GM21367 (cell line): ENCODE results near the gene PLPP4.

Experiments
- ATAC-seq: cut with Tn5 transposase; IDR thresholded peaks from one replicate; pipeline ENCODE4 v1.9.1; 2021; ENCODE audit not compliant: unreplicated experiment

The PLPP4 gene

GRCh38 chr10:120572307-120572706 is 115.3 kb downstream of the PLPP4 start:
- no peak for ATAC-seq

GRCh38 chr10:120573355-120573754 is 116.3 kb downstream of the PLPP4 start:
- no peak for ATAC-seq

GRCh38 chr10:120574981-120575380 is 118.0 kb downstream of the PLPP4 start:
- ATAC-seq = no peak

GRCh38 chr10:120575411-120575810 is 118.4 kb downstream of the PLPP4 start:
- no peak for ATAC-seq

- no peak for ATAC-seq
Measured at GRCh38 chr10:120578134-120578533, 121.1 kb downstream of the PLPP4 start.

- no peak for ATAC-seq
Measured at GRCh38 chr10:120578890-120579289, 121.9 kb downstream of the PLPP4 start.

GRCh38 chr10:120580918-120581895 is 124.2 kb downstream of the PLPP4 start:
- ATAC-seq = no peak

GRCh38 chr10:120582753-120583152 is 125.7 kb downstream of the PLPP4 start:
- no peak for ATAC-seq

GRCh38 chr10:120583424-120584108 is 126.5 kb downstream of the PLPP4 start:
- ATAC-seq = no peak

GRCh38 chr10:120584786-120585185 is 127.8 kb downstream of the PLPP4 start:
- ATAC-seq = no peak

GRCh38 chr10:120586471-120586872 is 129.4 kb downstream of the PLPP4 start:
- ATAC-seq = no peak

GRCh38 chr10:120587061-120587460 is 130.0 kb downstream of the PLPP4 start:
- ATAC-seq = no peak

GRCh38 chr10:120588311-120588710 is 131.3 kb downstream of the PLPP4 start:
- no peak for ATAC-seq

GRCh38 chr10:120593693-120594092 is 136.7 kb downstream of the PLPP4 start:
- ATAC-seq = no peak

- ATAC-seq = no peak
Measured at GRCh38 chr10:120597902-120598301, 140.9 kb downstream of the PLPP4 start.

- ATAC-seq = no peak
Measured at GRCh38 chr10:120598386-120598785, 141.4 kb downstream of the PLPP4 start.

GRCh38 chr10:120599200-120599724 is 142.2 kb downstream of the PLPP4 start:
- no peak for ATAC-seq

- ATAC-seq = peak; percentile 37
Measured at GRCh38 chr10:120600871-120601649, 144.0 kb downstream of the PLPP4 start.

- ATAC-seq = no peak
Measured at GRCh38 chr10:120601999-120602398, 145.0 kb downstream of the PLPP4 start.

GRCh38 chr10:120605410-120605809 is 148.4 kb downstream of the PLPP4 start:
- no peak for ATAC-seq
